Measurements from ENCODE around the gene SPATA32.
"Not testable (repeated sequence)": the region's sequence is repeated elsewhere in the genome, so short reads cannot be mapped to it uniquely, and the experiment has no call there.

SPATA32 gene

DNA sequence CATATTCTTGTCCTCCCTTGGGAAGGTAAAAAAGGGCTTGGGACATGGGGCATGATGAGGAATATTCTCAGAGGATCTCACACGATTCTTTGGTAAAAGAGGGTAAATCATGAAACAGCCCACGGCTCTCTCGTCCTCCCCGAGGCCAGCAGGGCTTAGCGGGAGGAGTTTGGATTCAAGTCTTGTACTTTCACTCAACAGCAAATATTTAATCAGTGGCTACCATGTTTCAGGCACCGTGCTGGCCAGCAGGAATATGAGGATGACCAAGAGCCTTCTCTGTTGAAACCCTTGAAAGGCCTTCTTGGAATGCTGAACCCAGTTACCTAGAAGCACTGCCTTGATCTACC lies 46.1 kb upstream of the SPATA32 start:
- TF ChIP-seq, protein P1, sequence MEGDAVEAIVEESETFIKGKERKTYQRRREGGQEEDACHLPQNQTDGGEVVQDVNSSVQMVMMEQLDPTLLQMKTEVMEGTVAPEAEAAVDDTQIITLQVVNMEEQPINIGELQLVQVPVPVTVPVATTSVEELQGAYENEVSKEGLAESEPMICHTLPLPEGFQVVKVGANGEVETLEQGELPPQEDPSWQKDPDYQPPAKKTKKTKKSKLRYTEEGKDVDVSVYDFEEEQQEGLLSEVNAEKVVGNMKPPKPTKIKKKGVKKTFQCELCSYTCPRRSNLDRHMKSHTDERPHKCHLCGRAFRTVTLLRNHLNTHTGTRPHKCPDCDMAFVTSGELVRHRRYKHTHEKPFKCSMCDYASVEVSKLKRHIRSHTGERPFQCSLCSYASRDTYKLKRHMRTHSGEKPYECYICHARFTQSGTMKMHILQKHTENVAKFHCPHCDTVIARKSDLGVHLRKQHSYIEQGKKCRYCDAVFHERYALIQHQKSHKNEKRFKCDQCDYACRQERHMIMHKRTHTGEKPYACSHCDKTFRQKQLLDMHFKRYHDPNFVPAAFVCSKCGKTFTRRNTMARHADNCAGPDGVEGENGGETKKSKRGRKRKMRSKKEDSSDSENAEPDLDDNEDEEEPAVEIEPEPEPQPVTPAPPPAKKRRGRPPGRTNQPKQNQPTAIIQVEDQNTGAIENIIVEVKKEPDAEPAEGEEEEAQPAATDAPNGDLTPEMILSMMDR (IDR thresholded peaks at IDR 0.05; ENCODE audit: unreplicated experiment in 3 of 3): no peak
- Mint-ChIP-seq H3K36me3 (ENCODE audit: low read depth) (peaks cover 4% of the 10 kb centered on the region), H3K27me3 (ENCODE audit: low read depth) (peaks cover under 1% of the 10 kb centered on the region), H3K27ac (no peak overlapping the region), H3K4me3 (no peak overlapping the region), H3K4me1 (peaks cover 41% of the 10 kb centered on the region), H3K9me3 (no peaks in the 10 kb centered on the region)

DNA sequence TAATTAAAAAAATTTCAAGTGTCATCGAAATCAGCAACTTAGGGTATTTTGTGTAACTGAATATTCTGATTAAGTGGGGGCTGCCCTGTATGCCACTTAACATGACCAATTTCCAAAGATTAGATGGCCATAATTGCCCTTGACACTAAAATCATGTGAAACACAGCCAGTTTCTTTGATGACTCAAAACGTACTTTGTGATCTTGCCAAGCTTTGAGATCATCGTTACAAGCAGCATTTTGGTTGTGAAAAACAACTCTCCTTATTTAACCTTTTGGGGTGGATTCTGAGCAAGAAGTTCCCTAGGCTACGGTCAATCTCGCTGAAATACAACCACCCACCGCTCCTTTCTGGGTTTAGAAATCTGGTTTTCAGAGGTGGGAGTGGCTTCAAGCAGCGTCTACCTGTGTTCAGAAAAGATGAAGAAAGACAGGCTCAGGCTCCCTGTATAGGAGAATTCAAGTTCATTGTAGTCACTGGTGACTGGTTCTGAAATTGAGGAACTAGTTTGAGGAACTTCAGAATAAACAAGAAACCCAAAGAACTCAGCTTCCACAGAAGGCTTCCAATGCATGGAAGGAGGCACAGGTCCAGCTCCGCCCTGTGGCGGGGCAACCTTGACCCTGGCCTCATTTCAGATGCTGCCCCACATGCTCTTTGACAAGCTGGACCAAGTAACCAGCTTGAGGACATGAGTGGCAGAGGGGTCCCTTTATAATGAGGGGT lies 45.6 kb upstream of the SPATA32 start:
- H3K27me3 Mint-ChIP-seq (ENCODE audit: low read depth): no peaks in the 10 kb centered on the region
- peak overlapping the region in 1 of 3 experiments; percentile 35 for H3K27ac Mint-ChIP-seq
- no peak overlapping the region for H3K4me3 Mint-ChIP-seq
- H3K36me3 Mint-ChIP-seq (ENCODE audit: low read depth): peaks cover 4% of the 10 kb centered on the region
- no peaks in the 10 kb centered on the region for H3K9me3 Mint-ChIP-seq
- TF ChIP-seq, protein P1 (IDR thresholded peaks at IDR 0.05; ENCODE audit: unreplicated experiment in 3 of 3): no peak
- H3K4me1 Mint-ChIP-seq: peaks cover 36% of the 10 kb centered on the region

GRCh38 chr17:45306623-45307022 lies 44.7 kb upstream of the SPATA32 start:
- Mint-ChIP-seq H3K36me3 (ENCODE audit: low read depth) (peaks cover 4% of the 10 kb centered on the region), H3K4me3 (no peak overlapping the region), H3K4me1 (peaks cover 31% of the 10 kb centered on the region), H3K27ac (no peak overlapping the region), H3K9me3 (no peaks in the 10 kb centered on the region), H3K27me3 (ENCODE audit: low read depth) (no peaks in the 10 kb centered on the region)
- TF ChIP-seq, protein P1 (IDR thresholded peaks at IDR 0.05; ENCODE audit: unreplicated experiment in 3 of 3): no peak

DNA sequence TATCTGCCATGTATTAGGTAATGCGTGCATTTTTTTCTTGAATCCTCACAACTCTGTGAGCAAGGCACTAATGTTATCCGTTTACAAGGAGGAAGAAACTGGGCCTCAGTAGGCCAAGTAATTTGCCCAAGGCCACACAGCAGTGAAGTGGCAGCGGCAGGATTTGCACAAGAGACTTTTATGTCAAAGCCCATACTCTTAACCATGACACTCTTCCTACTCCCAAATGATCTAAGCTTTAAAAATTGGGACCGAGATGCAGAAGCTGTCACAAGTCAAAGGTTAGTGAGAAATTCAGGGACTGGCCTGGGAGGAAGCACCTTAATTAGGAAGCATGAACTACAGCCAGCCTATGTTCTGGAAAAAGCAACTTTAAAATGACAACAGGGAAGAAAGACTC lies 44.2 kb upstream of the SPATA32 start:
- no peak overlapping the region for H3K4me3 Mint-ChIP-seq
- no peak overlapping the region for H3K27ac Mint-ChIP-seq
- H3K9me3 Mint-ChIP-seq: no peaks in the 10 kb centered on the region
- TF ChIP-seq, protein P1 (IDR thresholded peaks at IDR 0.05; ENCODE audit: unreplicated experiment in 3 of 3): no peak
- H3K36me3 Mint-ChIP-seq (ENCODE audit: low read depth): peaks cover 4% of the 10 kb centered on the region
- no peaks in the 10 kb centered on the region for H3K27me3 Mint-ChIP-seq (ENCODE audit: low read depth)
- H3K4me1 Mint-ChIP-seq: peaks cover 25% of the 10 kb centered on the region

DNA sequence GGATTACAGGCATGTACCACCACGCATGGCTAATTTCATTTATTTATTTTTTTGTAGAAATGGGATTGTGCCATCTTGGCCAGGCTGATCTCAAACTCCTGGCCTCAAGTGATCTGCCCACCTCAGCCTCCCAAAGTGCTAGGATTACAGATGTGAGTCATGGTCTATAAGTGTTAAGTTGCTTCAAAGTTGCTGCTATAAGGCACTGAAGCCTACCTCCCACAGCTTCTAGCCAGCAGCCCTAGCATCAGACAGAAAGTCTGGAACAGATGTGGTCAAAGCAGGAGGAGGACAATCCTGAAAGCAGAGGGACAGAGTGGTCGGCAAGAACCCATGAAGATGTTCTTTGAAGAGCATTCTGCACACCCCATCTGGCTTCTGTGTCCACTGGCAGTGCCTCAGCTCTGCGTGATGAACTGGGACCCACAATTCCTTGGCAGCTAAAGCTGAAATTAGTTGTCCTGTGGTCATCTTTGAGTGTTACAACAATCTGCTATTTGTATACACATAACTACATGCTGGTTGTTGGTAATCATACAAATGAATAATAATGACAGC lies 43.7 kb upstream of the SPATA32 start:
- H3K36me3 Mint-ChIP-seq (ENCODE audit: low read depth): peaks cover 4% of the 10 kb centered on the region
- H3K27ac Mint-ChIP-seq: no peak overlapping the region
- peaks cover 22% of the 10 kb centered on the region for H3K4me1 Mint-ChIP-seq
- H3K4me3 Mint-ChIP-seq: no peak overlapping the region
- H3K27me3 Mint-ChIP-seq (ENCODE audit: low read depth): no peaks in the 10 kb centered on the region
- no peaks in the 10 kb centered on the region for H3K9me3 Mint-ChIP-seq
- TF ChIP-seq, protein P1 (IDR thresholded peaks at IDR 0.05; ENCODE audit: unreplicated experiment in 3 of 3): no peak

- Mint-ChIP-seq H3K9me3 (no peaks in the 10 kb centered on the region), H3K4me3 (no peak overlapping the region), H3K27me3 (ENCODE audit: low read depth) (no peaks in the 10 kb centered on the region), H3K4me1 (peaks cover 36% of the 10 kb centered on the region), H3K36me3 (ENCODE audit: low read depth) (no peaks in the 10 kb centered on the region), H3K27ac (no peak overlapping the region)
- TF ChIP-seq, protein P1 (IDR thresholded peaks at IDR 0.05; ENCODE audit: unreplicated experiment in 3 of 3): no peak
These were observed 40.8 kb upstream of the SPATA32 start for GRCh38 chr17:45302649-45303173.

DNA sequence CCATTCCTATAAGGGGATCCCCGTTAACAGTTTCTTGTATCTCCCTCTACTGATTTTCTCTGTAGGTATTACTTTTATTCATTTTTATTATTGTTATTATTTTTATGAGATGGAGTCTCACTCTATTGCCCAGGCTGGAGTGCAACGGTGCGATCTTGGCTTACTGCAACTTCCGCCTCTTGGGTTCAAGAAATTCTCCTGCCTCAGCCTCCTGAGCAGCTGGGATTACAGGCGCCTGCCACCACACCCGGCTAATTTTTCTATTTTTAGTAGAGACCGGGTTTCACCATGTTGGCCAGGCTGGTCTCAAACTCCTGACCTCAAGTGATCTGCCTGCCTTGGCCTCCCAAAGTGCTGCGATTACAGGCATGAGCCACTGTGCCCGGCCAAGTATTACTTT lies 40.3 kb upstream of the SPATA32 start:
- not testable (repeated sequence) for H3K36me3 Mint-ChIP-seq (ENCODE audit: low read depth); H3K27ac Mint-ChIP-seq; H3K27me3 Mint-ChIP-seq (ENCODE audit: low read depth); H3K4me3 Mint-ChIP-seq; H3K9me3 Mint-ChIP-seq
- H3K4me1 Mint-ChIP-seq: peaks cover 32% of the 10 kb centered on the region
